Suprapubic skin (tissue), 4 donors: ENCODE measurements around the gene NRG3.

ENCODE experiments used
- CTCF ChIP-seq, 2 donors: fragments of 200-600 bp in 1 of 2; fragments of 450-650 bp in 1 of 2; sonication (generic) in 1 of 2; IDR thresholded peaks; one replicate each; pipeline ENCODE4 v1.5.1; 2016 to 2019; ENCODE audit warnings: antibody characterized with exemption in 2 of 2, mild to moderate bottlenecking in 1 of 2, moderate library complexity in 1 of 2
- EP300 ChIP-seq: sonication (generic); formaldehyde crosslinking; IDR thresholded peaks from one replicate; pipeline ENCODE4 v1.6.1; 2017; ENCODE audit warnings: antibody characterized with exemption
- POLR2A ChIP-seq, 2 donors: fragments of 450-650 bp; IDR thresholded peaks; one replicate each; pipeline ENCODE4 v1.6.1; 2017; ENCODE audit warnings: antibody characterized with exemption in 2 of 2, mild to moderate bottlenecking in 2 of 2, moderate library complexity in 2 of 2
- POLR2AphosphoS5 ChIP-seq, 3 donors: sonication (generic); formaldehyde crosslinking; IDR thresholded peaks; one replicate each; pipeline ENCODE4 v1.6.1; 2017; ENCODE audit warnings: antibody characterized with exemption in 3 of 3

GRCh38 chr10:82331716-82332115 is 456.7 kb downstream of the NRG3 start:
- no peak for TF ChIP-seq POLR2A (IDR thresholded peaks at IDR 0.05)
- no peak for TF ChIP-seq CTCF (IDR thresholded peaks at IDR 0.05)
- no peak for TF ChIP-seq POLR2AphosphoS5 (IDR thresholded peaks at IDR 0.05)
- no peak for TF ChIP-seq EP300
